ENCODE data around the gene AKAP1. TPM values are rescaled to one million over a fixed set of nuclear protein-coding genes. Genes with fewer than 3 reads are reported as not detected.

AKAP1 gene
- total and polyA plus RNA-seq, 11 donors: 55.8 to 240 (median 128) TPM

GRCh38 chr17:57104461-57105175 lies 19.6 kb downstream of the AKAP1 start:
- peaks cover 0 to 9% (median 3%) of the 10 kb centered on the region in 9 donors for H3K36me3 ChIP-seq
- DNase-seq (no peak), ATAC-seq (no peak)
- 68 to 75% (median 72%) methylated on average over 7 of the region's 7 CpGs for WGBS, 4 donors
- H3K27ac ChIP-seq: no peak overlapping the region
- H3K27me3 ChIP-seq: no peaks in the 10 kb centered on the region
- intact Hi-C loops (cut with DNase I): loop anchor here in 2 of 10 donors (5.0 kb wide), 2 partner anchors 72 to 97 kb away; no protein-coding TSS in a partner anchor
- no peak for TF ChIP-seq CTCF (IDR thresholded peaks at IDR 0.05)
- TF ChIP-seq POLR2A (IDR thresholded peaks at IDR 0.05): no peak
- H3K9me3 ChIP-seq: no peaks in the 10 kb centered on the region
- H3K4me1 ChIP-seq: peaks cover 0 to 83% (median 45%) of the 10 kb centered on the region in 12 donors
- no peak overlapping the region for H3K4me3 ChIP-seq

- H3K27ac ChIP-seq: peak overlapping the region in 4 of 12 donors; percentile 83 to 96 (median 90)
- no peak for ATAC-seq
- no peak overlapping the region for H3K4me3 ChIP-seq
- H3K36me3 ChIP-seq: peaks cover 0 to 9% (median 3%) of the 10 kb centered on the region in 9 donors
- no peak for TF ChIP-seq POLR2A (IDR thresholded peaks at IDR 0.05)
- TF ChIP-seq CTCF (IDR thresholded peaks at IDR 0.05): no peak
- H3K4me1 ChIP-seq: peaks cover 6 to 88% (median 50%) of the 10 kb centered on the region in 12 donors
- DNase-seq: no peak
- H3K9me3 ChIP-seq: no peaks in the 10 kb centered on the region
- intact Hi-C loops (cut with DNase I): loop anchor here in 2 of 10 donors (5.0 kb wide), 2 partner anchors 73 to 98 kb away; no protein-coding TSS in a partner anchor
- 57 to 72% (median 66%) methylated on average over 7 to 8 of the region's 8 CpGs for WGBS, 4 donors
- H3K27me3 ChIP-seq: no peaks in the 10 kb centered on the region
Measured at GRCh38 chr17:57105591-57105990, 20.5 kb downstream of the AKAP1 start.

GRCh38 chr17:57106107-57106835 lies 21.2 kb downstream of the AKAP1 start:
- no peak overlapping the region for H3K4me3 ChIP-seq
- 61 to 76% (median 70%) methylated on average over 17 of the region's 17 CpGs for WGBS, 4 donors
- TF ChIP-seq CTCF (IDR thresholded peaks at IDR 0.05) (peak; percentile 15 to 57 (median 41)), POLR2A (IDR thresholded peaks at IDR 0.05) (no peak)
- H3K4me1 ChIP-seq: peaks cover 6 to 91% (median 57%) of the 10 kb centered on the region in 12 donors
- no peaks in the 10 kb centered on the region for H3K27me3 ChIP-seq
- intact Hi-C loops (cut with DNase I): loop anchor here in 2 of 10 donors (5.0 kb wide), 2 partner anchors 74 to 99 kb away; no protein-coding TSS in a partner anchor
- H3K9me3 ChIP-seq: no peaks in the 10 kb centered on the region
- peak overlapping the region in 9 of 12 donors; percentile 15 to 96 (median 88) for H3K27ac ChIP-seq
- ATAC-seq (peak in 3 of 4 donors; percentile 24 to 50 (median 35)), DNase-seq (peak in 2 of 5 donors; percentile 44 to 59)
- peaks cover 0 to 11% (median 3%) of the 10 kb centered on the region in 9 donors for H3K36me3 ChIP-seq
